Activated gamma-delta T cell treated with anti-CD3 and anti-CD28 coated beads, Interleukin-2, amount 50 U/mL, for 16 hours (primary cell): ENCODE results near the gene GFAP.

Source experiments
- DNase-seq: peaks from one replicate; pipeline ENCODE4 v3.0.0-alpha.2; 2020; ENCODE audit warnings: low read depth

The GFAP gene

DNA sequence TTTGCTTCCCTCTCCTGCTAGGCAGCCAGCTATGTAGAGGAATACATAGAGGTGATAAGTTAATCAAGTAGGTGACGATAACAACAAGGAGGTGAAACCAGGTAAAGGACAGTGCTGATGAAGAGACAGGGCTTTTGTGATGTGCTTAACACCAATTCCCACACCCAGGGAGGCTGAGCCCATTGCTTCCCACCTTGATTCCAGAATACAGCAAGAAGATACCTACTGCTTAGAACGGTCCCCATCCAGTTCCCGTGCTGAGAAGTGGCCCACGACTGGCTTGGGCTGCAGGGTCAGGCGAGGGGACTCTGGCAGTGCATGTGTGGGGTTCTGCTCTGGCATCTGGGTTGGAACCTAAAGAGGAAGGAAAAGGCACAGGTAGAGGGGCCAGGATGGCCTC, 16.1 kb upstream of the GFAP start:
- DNase-seq, result no peak

DNA sequence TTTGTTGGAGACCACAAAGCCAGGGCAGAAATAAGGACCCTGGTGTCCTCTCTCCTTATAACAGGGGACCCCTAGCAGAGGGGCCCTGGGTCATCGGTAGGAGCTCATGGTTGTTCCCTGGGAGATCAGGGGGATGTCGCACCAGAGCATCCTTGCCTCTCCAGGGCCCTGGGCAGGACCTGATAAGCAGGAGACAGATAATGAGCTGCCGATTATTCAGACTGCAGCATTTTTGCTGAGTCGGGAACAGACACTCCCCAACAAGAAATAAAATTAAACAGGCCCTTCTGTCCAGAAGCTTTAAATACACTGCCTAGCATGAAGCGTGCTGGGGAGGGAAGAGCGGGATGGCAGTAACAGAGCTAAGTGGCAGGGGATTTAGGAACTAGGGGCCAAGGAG, 15.4 kb upstream of the GFAP start:
- DNase-seq, result no peak

DNA sequence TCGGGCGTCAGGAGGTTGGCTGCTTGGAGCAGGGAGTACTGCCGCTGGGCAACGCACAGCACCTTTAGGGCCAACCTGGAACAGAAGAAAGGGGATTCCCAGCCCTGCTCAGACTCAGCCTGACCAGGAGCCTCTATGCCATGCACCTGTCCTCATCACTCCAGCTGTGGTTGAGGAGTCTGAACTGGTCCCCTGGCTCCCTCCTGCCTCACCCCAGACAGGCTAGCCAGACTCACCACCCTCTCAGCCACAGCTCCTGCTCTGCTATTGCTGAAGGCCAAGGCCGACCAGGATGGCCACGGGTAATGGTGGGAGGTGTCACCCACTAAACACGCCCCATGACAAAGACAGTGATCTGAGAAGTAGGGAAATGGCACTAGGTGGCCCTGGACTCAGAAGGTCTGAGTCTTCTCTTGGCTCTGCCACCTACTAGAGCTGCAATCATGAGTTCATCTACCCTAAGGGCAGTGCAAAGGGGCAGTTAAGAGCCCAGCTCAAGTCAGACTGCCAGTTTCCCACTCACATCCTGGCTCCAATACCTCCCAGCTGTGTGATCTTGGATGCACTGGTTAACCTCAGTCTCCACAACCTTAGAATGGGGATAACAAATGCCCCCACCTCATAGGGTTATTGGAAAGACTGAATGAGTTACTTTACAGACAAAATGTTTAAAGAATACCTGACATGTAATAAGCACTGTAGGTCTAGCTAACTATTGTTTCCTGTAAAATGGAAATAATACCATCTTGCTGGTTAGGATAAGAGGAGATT, 13.8 kb upstream of the GFAP start:
- no peak for DNase-seq

DNA sequence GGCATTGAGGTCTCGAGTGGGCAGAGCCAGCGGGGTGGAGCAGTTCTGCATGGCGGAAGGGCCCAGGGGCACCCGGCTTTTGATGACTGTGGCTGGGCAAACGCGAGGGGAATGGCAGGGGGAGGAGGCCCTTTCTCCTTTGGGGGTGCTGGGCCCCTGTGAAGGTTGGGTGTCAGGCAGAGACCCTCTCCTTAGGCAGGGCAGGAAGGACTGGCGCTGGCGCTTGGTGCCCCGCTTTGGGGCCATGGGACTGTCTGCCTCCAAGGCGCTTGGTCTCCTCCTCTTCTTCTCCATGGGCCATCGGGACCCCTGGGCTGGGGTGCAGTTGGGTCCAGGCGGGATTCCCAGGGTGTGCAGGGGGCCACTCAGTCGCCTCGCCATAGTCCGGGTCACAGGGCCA, 12.8 kb upstream of the GFAP start:
- no peak for DNase-seq

DNA sequence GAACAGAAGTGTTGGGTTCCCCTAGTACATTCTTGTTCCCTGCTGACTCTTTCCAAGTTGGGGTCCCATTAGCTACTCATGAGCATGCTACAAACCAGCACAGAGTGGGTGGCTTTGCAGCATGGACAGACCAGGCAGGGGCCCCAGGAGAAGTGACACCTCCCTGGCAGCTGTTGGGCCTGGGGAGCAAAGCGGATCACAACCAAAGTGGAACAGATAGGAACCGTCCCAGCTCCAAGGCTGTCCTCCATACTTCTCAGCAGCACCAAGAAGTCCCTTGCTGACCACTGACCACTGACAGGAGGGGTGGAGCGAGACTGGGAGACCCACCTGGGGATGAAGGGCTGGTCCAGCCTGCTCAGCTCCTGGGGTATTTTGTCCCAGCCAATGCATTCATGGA, 12.4 kb upstream of the GFAP start:
- DNase-seq, result no peak

DNA sequence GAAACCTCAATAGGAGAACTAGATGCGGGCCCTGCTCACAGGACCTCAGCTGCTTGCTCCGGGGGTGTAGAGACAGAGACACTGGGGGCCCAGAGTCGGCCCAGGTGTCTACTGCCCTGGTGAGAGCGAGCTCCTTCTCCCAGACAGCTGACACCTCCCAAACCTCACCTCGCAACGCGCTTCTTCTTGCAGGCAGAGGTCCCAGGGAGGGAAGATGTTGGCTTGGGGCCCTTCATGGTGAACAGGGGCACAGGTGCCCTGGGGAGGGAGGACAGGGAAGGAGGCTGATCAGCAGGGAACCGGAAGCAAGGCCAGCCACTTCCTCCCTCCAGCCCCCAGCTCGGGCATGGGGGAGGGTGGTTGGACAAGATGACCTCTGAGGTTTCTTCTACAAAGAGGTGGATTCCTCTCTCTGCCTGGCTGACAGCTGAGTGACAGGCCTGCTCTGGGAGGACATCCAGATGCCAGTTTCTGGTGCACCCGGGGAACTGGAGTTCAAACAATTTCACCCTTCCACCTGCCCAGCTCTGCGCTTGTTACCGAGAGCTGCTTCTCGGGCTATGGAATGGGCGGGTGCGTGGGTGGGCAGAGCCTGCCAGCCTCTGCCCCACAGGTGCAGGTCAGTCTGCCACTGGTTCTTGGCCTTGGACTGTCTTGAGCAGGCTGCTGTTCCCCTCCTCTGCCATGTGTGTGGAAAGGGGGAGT, 11.7 kb upstream of the GFAP start:
- DNase-seq, result no peak

DNA sequence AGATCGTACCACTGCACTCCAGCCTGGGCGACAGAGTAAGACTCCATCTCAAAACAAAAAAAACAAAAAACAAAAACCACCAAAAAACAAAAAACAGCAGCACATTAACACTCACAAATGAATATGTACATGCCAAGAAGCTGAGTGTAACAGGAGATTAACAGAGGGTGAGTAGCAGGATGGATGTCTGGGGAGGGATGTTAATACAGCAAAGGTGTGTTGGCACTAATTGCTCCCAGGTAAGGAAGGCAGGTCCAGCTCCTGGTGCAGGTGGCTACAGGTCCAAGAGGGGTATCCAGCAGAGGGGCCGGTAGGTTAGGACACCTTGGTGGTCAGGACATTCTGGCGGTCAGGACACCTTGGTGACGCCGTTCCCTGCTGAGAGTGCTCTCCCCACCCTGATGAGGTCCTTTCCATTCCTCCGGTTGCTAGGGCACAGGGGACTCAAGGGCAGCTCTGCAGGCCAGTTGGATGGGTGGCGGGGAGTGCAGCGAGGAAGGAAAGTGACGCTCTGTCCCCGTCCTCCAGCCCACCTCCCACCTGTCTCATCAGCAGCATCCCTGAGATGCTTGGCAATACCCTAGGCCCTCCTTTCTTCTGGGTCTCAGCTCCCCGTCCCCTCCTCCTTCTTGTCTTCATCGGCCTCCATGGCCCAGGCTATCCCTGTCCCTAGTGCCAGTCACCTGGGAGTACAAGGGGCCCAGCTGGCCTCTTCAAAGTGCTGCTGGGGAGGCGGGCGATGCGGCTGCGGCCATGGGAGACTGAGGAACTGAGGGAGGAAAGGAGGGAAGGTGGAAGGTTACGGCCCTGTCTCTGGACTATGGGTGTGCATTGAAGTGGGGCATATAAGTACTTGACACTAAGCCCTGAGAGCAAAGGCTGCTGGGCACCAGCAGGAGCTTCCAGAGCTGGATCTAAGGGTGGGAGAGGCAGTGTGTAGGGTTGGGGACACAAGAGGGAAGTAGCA, 10.7 kb upstream of the GFAP start:
- DNase-seq, result no peak

DNA sequence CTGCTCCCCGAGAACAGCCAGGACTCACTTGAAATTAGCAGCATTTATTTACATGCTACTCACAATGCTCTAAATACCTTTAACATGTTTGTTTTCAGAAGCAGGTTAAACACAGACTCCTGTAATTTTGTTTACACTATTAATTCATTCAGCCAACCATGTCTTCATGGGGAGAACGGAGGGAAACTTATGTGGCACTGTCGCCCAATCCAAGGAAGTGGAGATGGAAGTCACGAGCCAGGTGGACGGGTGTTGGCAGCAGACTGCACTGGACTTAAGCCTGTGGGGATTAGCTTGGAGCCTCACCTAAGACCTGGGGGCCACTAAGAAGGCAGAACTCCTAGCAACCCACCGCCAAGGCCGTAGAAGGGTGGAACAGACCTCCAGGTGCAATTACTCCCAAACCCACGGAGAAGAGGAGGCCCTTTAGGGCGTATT, 8.8 kb upstream of the GFAP start:
- DNase-seq, result no peak

DNA sequence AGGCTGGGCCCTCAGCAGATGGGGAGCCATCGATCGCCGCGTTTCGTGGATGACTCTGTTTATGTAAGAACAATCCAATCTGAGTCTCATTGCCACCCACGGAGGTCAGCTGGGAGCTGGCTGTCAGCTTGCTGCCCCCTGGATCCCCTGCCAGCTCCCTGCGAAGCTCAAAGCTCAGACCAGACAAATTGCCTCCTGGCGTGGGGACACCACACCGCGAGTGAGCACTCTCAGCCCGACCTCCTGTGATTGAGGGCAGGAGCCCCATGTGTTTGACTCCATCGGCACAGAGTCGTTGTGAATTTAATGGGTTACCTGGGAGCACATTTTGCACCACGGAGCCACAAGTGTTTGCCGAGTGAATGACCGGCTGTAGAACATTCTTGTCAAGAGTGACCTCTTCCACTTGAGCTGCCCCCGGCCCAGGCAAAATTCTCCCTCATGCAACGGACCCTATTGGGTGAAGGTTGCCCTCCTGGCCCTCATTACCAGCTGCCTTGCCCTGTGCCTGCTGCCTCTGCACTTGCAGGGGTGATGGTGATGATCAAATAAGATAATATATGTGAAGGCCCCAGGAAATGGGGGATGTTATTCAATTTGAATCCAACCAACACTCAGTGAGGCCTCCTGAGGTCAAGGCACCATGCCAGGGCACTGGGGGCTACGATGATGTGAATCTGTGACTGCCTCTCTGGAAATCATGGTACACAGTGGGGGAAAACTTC, 7.6 kb upstream of the GFAP start:
- DNase-seq, result no peak

DNA sequence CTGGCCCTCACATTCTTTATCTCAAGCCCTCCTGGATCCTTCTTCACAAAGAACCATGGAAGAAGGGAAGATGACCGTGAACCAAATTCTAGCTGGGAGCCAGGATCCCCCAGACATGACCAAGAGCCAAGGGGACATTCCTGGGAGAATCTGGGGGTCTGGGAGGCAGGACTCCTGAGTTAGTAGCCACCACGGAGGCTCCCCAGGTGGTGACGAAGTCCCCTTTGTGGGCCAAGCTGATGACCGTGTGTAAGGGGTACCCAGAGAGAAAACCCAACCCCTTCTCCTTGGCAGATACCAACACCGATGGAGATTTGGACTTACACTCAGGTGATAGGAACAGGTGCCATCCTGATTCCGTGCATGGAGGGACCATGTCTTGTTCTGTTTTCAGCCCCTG, 6.8 kb upstream of the GFAP start:
- no peak for DNase-seq

DNA sequence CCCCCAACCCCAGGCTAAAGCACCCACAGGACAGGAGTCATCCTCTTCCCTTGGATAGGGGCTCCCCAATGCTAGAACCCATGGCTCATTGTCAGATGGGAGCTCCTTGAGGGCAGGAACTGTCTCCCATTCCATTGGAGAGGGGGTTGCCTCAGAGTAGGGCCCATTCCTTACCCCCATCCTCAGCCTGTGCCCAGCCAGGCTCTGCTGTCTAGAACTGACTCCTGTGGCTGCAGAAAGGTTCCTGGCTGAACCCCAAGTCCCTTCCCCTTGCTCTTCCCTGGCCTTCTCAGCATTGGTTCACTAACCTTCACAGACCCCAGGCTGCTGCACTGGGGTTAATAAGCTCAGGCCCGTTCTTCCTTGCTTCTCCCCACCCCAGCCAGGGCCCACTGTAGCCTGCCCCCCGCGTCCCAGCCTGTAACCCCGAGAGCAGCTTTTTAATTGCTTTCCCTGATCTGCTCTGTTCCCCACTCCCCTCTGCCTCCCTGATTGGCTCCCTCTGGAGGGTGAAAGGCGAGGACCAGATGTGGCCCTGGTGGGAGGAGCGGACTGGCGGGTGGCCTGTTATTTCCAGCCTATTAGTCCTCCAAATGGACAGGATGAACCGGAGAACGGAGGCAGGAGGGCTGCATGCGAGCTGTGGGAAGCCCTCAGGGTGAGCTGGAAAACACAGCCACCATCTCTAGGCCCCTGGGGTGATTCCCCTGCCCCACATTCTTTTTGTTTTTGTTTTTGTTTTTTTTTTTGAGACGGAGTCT, 6.0 kb upstream of the GFAP start:
- no peak for DNase-seq

DNA sequence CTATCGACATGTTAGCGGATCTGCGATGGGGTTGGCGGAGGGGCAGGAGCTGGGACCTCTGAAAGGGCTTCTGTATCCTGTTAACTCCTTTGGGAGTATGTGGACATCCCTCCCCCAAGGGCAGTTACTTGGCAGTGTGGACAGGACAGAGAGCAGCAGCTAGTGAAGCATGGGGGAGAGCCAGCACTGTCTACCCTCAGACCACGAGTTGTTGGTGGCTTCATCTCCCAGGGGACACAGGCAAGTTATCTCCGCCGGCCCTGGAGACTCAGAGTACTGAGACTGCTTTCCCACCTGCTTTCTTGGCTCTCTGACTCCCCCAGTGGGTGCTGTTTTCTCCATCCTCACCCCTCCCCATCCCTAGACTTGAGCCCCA, 5.3 kb upstream of the GFAP start:
- DNase-seq, result no peak

DNA sequence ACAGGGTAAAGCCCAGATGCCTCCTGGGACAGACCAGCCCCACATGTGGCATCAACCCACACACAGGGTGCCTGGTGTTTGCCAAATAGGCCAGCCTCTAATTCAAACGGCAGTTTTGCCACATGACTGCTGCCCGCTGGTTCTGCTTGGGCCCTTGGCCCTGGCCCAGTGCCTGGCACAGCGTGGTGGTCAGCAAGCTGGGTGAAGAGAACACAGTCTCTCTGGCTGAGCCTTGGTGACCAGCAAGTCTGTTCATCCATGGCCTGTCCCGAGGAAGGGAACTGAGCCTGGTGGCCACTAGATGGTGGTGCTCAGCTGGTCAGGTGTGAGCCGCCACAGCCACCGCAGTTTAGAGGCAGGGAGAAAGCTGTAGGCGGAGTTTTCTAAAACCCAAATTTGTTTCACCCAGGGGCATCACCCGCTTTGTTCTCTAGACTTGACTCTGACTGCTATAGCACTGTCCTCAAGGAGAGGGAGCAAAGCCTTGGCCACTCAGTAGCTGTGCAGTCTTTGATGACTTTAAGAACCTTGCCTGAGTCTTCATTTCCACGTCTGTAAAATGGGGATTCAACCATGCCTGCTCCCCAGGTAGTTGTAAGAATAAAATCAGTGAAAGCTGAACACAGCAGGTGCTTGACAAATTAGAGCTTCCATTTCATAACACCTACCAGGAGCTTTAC, 4.7 kb upstream of the GFAP start:
- DNase-seq, result peak; percentile 26

DNA sequence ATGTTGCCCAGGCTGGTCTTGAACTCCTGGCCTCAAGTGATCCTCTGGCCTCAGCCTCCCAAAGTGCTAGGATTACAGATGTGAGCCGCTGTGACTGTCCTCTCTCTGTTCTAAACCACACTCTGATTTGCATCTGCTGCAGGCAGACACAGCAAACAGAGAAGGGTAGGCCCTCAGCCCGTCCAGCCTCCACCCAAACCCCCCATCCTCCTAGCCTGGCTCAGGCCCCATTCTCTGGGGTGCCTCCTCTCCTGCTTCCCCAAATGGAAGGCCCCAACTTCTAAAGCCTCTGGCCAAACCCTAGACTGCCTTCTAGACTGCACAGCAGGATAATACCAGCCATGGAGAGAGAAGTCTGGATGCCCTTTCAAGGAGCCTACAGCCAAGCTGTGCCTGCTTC, 4.1 kb upstream of the GFAP start:
- DNase-seq, result no peak

DNA sequence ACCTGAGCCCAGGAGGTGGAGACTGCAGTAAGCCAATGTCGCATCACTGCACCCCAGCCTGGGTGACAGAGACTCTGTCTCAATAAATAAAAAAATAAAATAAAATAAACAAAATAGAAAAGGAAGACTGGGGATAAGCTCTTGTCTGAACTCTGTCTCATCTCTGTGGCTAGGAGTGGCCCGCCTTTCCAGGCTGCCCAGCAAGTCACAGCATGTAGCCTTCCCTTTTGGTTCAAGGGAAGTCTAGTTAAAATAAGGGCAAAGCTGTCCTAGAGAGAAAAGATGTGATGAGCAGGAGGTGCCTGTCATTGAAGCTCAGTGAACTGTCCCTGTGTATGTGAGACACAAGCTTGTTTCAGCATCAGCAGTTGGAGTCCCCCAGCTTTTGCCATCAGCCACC, 2.7 kb upstream of the GFAP start:
- DNase-seq, result no peak

DNA sequence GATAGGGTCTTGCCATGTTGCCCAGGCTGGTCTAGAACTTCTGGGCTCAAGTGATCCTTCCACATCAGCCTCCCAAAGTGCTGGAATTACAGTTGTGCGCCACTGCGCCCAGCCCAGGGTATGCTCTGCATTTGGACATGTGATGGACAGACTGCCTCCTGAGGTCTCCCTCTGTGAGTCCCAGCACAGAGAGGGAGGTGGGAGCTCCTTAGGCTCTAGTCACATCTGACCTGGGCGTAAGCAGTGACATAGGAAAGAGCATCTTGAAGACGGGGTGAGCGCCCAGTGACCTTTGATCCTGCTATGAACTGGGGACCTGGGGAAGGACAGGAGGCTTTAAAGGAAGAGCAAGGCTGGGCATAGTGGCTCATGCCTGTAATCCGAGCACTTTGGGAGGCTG, 2.2 kb upstream of the GFAP start:
- DNase-seq, result no peak

DNA sequence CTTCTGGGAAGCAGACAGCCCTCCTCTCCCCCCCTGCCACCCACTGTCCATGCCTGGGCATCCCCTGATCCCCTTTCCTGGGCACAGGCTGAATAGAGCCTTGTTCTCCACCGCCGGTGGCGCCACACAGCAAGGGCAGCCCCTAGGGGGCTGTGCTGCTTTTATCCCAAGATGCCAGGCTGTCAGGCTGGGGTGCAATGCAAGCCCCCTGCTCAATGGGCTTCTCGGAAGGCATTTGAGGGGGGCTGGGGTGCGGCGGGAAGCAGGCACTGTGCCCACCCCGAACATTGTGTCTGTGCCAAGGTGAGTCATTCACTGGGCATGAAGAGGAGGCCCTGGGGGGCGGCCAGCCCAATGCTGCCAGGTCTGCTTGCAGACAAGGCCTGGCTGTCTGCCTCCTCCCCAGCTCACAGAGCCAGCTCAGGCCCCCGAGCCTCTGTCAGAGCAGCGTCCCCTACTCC, 1.5 kb upstream of the GFAP start:
- DNase-seq, result no peak

DNA sequence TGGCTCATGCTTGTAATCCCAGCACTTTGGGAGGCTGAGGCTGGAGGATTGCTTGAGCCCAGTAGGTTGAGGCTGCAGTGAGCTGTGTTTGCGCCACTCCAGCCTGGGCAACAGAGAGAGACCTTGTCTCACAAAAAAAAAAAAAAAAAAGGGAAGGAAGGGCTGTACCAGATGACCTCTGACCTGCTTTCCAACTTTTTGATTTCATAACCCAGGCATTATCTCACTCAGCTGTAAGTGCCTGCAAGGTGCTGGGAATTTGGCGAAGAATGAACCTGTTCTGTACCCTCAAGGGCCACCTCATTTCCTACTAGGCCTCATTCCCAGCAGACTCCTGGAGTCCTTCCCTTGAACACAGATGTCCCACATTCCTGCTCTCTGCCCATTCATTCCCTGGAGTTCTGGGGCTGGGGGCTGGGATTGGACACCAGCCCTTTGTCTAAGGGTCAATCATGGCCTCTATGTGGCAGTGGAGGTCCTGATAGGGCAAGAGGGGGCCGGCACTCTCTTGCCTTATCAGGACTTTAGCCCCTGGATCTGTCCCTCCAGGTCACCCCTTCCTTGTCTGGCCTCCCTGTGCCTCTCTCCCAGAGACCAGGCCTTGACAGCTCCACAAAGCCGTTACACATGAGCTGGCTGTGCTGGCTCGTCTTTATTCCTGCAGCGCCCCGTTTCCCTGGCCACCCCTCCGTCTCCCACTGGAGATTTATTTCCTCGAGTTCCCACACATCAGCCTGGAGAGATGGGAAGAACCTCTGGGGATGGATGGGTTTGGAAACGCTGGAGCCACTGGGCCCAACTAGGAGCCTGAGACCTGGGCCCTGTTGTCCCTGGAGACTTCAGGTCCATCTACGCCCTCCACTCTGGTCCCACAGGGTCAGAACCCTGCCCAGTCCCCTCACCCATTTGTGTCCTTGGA, 821 bp upstream of the GFAP start:
- no peak for DNase-seq

DNA sequence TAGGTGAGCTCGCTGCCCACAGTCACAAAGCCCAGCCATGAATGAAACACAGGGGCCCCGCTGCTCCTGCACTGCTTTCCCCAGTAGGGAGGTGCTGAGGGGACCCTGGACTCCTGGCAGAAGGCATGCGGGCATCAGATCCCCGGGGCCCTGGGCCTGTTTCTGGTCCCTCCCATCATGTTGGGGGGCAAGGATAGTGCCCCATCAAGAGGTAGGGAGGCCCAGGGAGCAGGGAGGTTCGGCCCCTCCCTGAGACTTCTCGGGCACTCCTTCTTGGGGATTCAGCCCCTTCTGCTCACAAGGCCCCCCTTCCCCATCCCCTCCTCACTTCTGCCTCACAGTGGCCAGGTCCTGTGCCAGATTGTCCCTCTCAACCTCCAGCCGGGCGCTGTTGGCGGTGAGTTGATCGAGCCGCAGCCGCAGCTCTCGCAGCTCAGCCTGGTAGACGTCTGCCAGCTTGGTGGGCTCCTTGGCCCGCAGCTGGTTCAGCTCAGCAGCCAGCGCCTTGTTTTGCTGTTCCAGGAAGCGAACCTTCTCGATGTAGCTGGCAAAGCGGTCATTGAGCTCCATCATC, 515 bp downstream of the GFAP start:
- no peak for DNase-seq
